Pancreas (tissue), 10 donors: ENCODE data around the gene USP11. TPM values are rescaled to one million over a fixed set of nuclear protein-coding genes. Genes with fewer than 3 reads are reported as not detected.

ENCODE experiments used
- ATAC-seq, 4 donors: fragments of 200-7000 bp; cut with Tn5 transposase; one replicate each; pipeline versions ENCODE4 v1.8.0 to v1.9.1; 2020; ENCODE audit warnings: mild to moderate bottlenecking in 4 of 4, moderate library complexity in 4 of 4
- DNase-seq, 6 donors: peaks; one replicate each; pipeline ENCODE4 v3.0.0-alpha.2; 2020
- FAIRE-seq: peaks from 2 replicates; lab custom pipeline; 2012; peaks lifted over from hg19 to GRCh38; lab: Jason Lieb, UNC
- H3K27ac ChIP-seq, 4 donors: fragments of 200-600 bp; sonication (generic); 1 replicate in 3 of 4; 2 replicates in 1 of 4; pipeline versions ENCODE4 v1.5.0 to v1.8.0; 2020
- H3K27me3 ChIP-seq, 4 donors: fragments of 200-600 bp; one replicate each; pipeline ENCODE4 v1.8.0; 2021
- H3K36me3 ChIP-seq, 3 donors: fragments of 200-600 bp; sonication (generic) in 1 of 3; one replicate each; pipeline versions ENCODE4 v1.5.0 to v1.8.0; 2020 to 2021
- H3K4me1 ChIP-seq, 3 donors: fragments of 200-600 bp; one replicate each; pipeline ENCODE4 v1.8.0; 2021
- H3K4me3 ChIP-seq, 4 donors: fragments of 200-600 bp; sonication (generic) in 2 of 4; one replicate each; pipeline versions ENCODE4 v1.5.0 to v1.8.0; 2020 to 2021
- H3K9me3 ChIP-seq, 4 donors: fragments of 200-600 bp; one replicate each; pipeline ENCODE4 v1.8.0; 2021
- CTCF ChIP-seq, 4 donors: fragments of 200-600 bp; sonication (generic) in 3 of 4; IDR thresholded peaks; one replicate each; pipeline versions ENCODE4 v1.5.0 to v1.8.0; 2021; ENCODE audit warnings: antibody characterized with exemption in 4 of 4
- WGBS, 2 donors: extraction: QIAGEN DNeasy Blood & Tissue Kit; methylation state at CpG; one replicate each; pipeline ENCODE4 v1.1.7; 2013; 5-methylcytosine and 5-hydroxymethylcytosine counted together
- intact Hi-C, 3 donors: fragments of 100-400 bp; cut with DNase I; formaldehyde crosslinking; loops; one replicate each; pipeline versions ENCODE4 v1.11.1 to v1.14.2; 2022
- polyA plus RNA-seq, 2 donors: library from polyadenylated mRNA; stranded (reverse); fragments of 200-250 nt; gene quantifications; one replicate each; pipeline ENCODE4 v1.2.3, GENCODE V29; 2013
- total RNA-seq, 6 donors: library from RNA; stranded (reverse); fragmentation: NEBNext Ultra II Directional in 4 of 6; extraction: Animal tissue kit (Norgen Biotek cat#: 25700) in 4 of 6; gene quantifications; one replicate each; pipeline versions ENCODE4 v1.2.1 to v1.2.4, GENCODE V29; 2021 to 2023
- donor health status: healthy with polysubstance abuse.
- donor health status: DM: no; HTN: no; CAD: no; lungs with moderate emphysema.
- donor health status: DM: no; HTN: no; CAD: no.
- donor health status: control.
- donor health status: control.
- donor health status: Bipolar disorder and iron deficiency.
- donor health status: DM: yes; HTN: yes; CAD: no.
- donor health status: DM: no; HTN: no; CAD: no.
- donor health status: DM: no; HTN: no; CAD: no.
- donor health status: DM: yes; HTN: yes; CAD: no.

Gene USP11
- total and polyA plus RNA-seq, 8 donors, result 17.6 to 58.4 (median 25.3) TPM

GRCh38 chrX:47218920-47219815 is 13.6 kb upstream of the USP11 start:
- H3K9me3 ChIP-seq, result no peaks in the 10 kb centered on the region
- TF ChIP-seq CTCF (IDR thresholded peaks at IDR 0.05), result no peak
- H3K27me3 ChIP-seq, result no peaks in the 10 kb centered on the region
- H3K4me1 ChIP-seq, result peaks cover 0 to 11% (median 0%) of the 10 kb centered on the region in 3 donors
- ATAC-seq, result peak in 1 of 4 donors; percentile 0
- DNase-seq, result peak; percentile 39 to 86 (median 66)
- H3K4me3 ChIP-seq, result peak overlapping the region; percentile 79 to 97 (median 96)
- FAIRE-seq, result no peak
- intact Hi-C loops, result no loop called here
- 1 to 18% methylated on average over 44 to 60 of the region's 60 CpGs for WGBS, 2 donors
- H3K36me3 ChIP-seq, result peaks cover 0 to 21% (median 3%) of the 10 kb centered on the region in 3 donors
- H3K27ac ChIP-seq, result peak overlapping the region; percentile 94 to 97 (median 94)

GRCh38 chrX:47221756-47222155 is 11.1 kb upstream of the USP11 start:
- DNase-seq (peak in 2 of 6 donors; percentile 28 to 39), FAIRE-seq (no peak)
- intact Hi-C loops, result no loop called here

GRCh38 chrX:47222751-47223350 is 10.0 kb upstream of the USP11 start:
- WGBS, 2 donors, result 86 to 90% methylated on average over 10 of the region's 10 CpGs
- intact Hi-C loops, result no loop called here
- H3K4me1 ChIP-seq, result peaks cover 0 to 6% (median 0%) of the 10 kb centered on the region in 3 donors
- H3K27ac ChIP-seq, result no peak overlapping the region
- peaks cover 0 to 35% (median 5%) of the 10 kb centered on the region in 3 donors for H3K36me3 ChIP-seq
- FAIRE-seq, result no peak
- DNase-seq, result peak in 3 of 6 donors; percentile 4 to 40 (median 22)
- ATAC-seq, result no peak
- no peak overlapping the region for H3K4me3 ChIP-seq
- TF ChIP-seq CTCF (IDR thresholded peaks at IDR 0.05), result no peak
- no peaks in the 10 kb centered on the region for H3K27me3 ChIP-seq
- no peaks in the 10 kb centered on the region for H3K9me3 ChIP-seq

More at GRCh38 chrX:47221756-47222155, 11.1 kb upstream of the USP11 start:
- TF ChIP-seq CTCF (IDR thresholded peaks at IDR 0.05), result no peak
- ATAC-seq, result no peak
- Histone ChIP-seq H3K4me3 (no peak overlapping the region), H3K36me3 (peaks cover 0 to 34% (median 5%) of the 10 kb centered on the region in 3 donors), H3K27me3 (no peaks in the 10 kb centered on the region), H3K27ac (no peak overlapping the region), H3K4me1 (peaks cover 0 to 11% (median 0%) of the 10 kb centered on the region in 3 donors), H3K9me3 (no peaks in the 10 kb centered on the region)
- 48 to 65% methylated on average over 4 of the region's 4 CpGs for WGBS, 2 donors

GRCh38 chrX:47223476-47224250 is 9.1 kb upstream of the USP11 start:
- no peak for FAIRE-seq
- Histone ChIP-seq H3K4me3 (no peak overlapping the region), H3K9me3 (no peaks in the 10 kb centered on the region), H3K27me3 (no peaks in the 10 kb centered on the region), H3K36me3 (peaks cover 0 to 35% (median 5%) of the 10 kb centered on the region in 3 donors), H3K27ac (no peak overlapping the region), H3K4me1 (peaks cover 0 to 6% (median 0%) of the 10 kb centered on the region in 3 donors)
- intact Hi-C loops, result no loop called here
- no peak for TF ChIP-seq CTCF (IDR thresholded peaks at IDR 0.05)
- WGBS, 2 donors, result 91 to 94% methylated on average over 13 of the region's 13 CpGs
- DNase-seq, result peak in 2 of 6 donors; percentile 34 to 59
- no peak for ATAC-seq
